ENCODE results near the gene SLC35F1.
"Not testable (repeated sequence)": the region's sequence is repeated elsewhere in the genome, so short reads cannot be mapped to it uniquely, and the experiment has no call there.

Gene SLC35F1

DNA sequence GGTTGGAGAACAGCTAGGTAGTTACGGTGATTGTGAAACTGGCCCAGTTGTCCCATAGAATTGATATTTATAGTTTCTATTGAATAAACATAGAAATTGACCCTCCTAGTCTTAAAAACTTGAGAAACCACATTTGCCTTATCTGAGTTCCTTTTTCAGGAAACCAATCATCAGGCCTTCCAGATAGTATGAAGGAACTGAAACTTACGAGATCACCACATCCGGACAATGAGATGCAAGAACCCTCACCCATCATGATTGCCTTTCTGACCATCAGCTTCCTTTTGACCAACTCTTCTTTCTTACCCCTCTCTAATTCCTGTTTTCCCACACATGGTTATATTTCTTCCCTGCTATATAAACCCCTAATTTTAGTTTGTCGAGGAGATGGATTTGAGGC lies 21.8 kb downstream of the SLC35F1 start:
- FAIRE-seq: no peak

DNA sequence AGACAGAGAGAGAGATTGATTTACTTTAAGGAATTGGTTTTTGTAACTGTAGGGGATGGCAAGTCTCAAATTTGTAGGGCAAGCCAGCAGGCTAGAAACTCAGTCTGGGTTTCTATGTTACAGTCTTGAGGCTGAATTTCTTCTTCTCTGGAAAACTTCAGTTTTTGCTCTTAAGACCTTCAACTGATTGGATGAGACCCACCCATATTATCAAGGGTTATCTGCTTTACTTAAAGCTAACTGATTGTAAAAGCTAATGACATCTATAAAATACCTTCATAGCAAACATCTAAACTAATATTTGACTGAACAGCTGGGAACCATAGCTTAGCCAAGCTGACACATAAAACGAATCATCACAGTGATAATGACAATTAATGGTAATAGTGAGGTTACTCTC lies 22.4 kb downstream of the SLC35F1 start:
- FAIRE-seq: no peak

DNA sequence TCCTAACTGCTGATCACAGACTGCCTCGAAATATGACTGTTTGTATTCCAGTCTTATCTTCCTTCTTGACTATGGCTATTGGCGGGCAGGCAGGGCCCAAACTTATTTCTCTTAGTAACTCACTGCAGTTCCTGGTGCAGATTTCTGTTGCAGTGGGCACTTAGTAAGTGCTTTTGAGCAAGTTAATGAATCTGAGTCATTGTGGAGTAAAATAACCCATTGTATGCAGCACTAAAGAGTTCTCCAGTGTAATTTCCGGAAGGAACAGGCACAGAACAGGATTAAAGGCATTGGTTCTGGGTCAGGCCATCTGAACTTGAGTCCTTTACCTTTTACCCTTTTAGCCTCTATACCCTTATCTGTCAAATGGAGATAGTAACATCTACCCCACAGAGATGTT lies 23.6 kb downstream of the SLC35F1 start:
- no peak for FAIRE-seq

DNA sequence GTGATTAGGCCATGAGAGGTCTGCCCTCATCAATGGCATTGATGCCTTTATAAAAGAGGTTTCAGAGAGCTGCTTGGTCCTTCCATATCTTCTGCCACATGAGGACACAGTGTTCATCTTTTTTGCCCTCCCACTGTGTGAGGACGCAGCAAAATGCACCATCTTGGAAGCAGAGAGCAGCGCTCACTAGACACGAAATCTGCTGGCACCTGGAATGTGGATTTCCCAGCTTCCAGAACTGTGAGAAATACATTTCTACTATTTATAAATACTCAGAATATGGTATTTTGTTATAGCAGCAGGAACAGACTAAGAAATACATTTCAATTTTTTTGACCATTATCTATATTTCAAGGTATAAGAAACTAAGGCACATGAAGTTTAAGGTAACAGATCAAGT lies 24.9 kb downstream of the SLC35F1 start:
- FAIRE-seq: no peak

DNA sequence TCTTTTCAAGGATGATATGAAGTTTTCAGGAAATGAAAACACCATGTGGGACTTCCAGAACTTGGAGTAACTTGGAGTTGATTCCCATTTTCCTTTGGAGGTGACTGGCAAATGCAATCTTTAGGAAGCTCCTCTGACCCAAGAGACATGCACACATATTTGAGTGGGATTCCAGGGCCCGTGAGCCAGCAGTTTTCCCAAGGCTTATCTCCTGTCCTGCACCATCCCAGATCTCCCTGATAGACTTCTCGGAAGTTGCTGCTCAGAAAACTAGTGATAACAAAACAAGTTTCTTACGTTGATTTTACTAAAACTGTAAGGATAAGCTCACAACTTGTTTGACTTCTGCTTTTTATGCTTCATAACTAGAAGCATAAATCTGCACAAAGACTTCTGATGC lies 25.6 kb downstream of the SLC35F1 start:
- FAIRE-seq: no peak

DNA sequence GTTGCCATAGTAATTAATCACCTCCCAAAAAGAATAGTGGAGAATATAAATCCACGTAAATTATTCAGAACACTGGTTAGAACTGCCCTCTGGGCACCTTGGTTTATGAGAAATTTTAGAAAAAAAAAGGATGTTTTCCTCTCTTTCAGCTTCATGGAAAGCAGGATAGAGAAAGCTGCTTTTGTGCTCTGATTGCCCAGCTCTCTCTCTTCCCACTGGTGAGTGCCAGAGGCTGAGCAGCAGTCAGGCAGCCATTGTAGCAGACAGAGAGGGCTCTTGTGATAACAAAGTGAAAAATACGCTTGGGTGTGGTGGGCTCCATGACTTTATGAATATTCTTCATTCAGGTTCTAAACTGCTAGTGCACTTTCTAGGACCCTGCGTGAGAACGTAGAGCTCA lies 26.4 kb downstream of the SLC35F1 start:
- FAIRE-seq: no peak

DNA sequence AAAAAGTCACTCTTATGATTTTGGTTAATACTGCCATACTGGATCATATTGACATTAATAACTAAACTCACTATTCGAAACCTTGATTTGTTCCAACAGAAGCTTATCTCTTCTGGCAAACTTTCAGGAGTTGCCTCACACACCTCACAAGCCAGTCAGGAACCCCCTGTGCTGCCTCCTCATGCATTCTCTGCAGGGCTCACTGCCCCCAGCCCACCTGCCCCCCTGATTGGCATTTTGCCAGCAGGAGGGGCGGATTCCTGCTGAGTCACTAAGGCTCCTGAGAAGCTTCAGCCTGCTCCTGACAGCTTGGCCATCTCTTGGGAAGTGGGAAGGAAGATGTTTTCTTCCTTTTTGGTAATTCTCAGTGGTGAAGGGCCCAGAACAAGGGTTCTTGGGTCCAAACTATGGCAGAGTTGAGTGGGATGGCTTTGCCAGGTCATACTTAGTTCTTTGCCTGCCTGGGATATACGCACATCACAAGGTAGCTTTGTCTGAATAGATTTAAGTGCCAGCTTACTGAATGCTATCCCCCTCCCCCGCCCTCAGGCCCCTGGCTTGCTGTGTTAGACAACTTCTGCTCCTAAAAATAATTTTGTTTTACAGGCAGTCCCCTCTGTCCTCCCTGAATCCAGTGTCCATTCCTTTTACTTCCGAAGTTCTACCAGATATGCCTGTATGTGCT lies 31.4 kb downstream of the SLC35F1 start:
- FAIRE-seq: no peak

DNA sequence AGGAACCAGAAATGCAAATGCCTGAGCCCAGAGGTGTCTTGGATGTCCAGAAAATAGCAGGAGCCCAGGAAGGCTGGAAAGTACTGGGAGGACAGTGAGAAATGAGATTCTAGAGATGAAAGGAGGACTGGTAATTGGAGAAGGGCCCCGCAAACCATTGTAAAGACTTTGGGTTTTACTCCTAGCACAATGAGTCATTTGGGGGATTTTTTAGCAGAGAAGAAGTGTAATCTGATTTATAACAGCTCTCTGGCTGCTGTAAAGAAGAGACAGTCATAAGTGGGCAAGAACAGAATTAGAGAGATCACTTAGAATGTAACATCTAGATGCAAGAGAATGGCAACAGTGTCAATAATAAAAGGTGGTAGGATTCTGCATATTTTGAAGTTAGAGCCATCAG lies 40.2 kb downstream of the SLC35F1 start:
- FAIRE-seq: no peak

DNA sequence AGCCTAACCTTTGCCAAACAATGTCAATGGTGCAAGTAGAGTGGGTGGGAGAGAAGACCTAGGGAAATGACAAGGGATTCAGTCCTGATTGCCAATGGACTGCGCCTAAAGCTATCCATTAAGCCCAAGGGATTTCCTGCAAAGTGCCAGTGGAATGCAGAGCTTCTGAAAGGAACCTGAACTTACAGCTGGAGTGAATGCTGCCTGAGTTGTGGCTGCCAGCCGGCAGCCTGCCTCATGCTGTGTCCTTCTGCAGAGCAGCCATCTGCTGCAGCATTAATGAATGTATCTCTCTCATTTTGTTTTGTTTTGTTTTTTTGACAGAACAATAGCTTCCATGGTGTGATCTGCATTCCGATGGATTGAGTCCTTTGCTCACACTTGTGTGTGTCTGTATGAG lies 44.7 kb downstream of the SLC35F1 start:
- FAIRE-seq: no peak

DNA sequence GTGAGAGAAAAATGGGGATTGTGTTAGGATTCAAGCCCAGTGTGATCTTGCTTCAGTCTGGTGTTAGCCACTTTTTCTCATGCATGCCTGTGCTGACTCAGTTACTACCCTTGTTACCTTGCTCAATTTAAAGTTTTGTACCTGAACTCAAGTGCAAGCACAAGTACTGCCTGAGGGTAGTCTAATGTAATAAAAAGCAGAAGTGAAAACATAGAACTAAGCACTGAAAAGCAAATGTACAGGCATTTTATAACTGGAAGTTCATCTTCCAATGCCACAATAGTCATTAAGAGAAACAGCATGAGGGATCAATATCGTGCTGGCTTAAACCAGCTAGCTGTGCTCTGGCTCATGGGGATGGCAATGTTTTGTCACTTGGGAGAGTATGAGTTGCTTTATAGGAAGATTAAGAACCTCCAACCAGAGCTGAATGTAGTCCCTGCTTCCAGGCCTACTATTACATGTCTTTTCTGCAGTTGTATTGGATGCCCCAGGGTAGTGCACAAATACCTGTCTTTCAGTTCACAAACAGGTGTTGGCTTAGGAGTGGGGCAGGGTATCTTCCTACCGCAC lies 48.7 kb downstream of the SLC35F1 start:
- FAIRE-seq: no peak

DNA sequence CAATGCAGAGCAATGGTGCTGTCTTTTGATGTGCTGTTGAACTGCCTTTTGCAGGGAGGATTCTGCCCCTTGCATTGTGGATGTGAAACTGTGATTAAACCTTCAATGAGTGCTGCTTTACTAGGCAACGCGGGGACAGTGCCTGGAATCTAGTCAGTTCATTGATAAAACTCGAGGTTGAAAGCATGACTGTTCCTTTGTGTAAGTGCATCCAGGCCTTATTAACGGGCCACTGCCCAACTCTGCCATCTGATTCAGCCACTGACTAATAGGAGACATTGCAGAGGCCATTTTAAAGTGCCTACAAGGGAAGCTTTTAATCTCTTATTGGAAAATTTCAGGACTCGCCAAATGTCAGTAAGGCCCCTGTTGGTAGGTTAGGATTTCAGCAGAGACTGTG lies 49.3 kb downstream of the SLC35F1 start:
- no peak for FAIRE-seq

DNA sequence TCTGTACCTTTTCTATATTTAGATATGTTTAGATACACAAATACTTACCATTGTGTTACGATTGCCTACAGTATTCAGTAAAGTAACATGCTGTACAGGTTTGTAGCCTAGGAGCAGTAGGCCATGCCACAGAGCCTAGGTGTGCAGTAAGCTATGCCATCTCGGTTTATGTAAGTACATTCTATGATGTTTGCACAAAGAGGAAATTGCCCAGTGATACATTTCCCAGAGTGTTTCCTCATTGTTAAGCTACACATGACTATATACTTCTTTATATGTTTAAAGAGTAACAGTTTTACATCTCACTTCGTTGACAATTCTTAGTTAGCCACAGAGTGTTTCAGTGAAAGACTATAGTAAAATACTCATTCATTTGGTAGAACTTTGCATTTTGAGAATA lies 51.5 kb downstream of the SLC35F1 start:
- no peak for FAIRE-seq

DNA sequence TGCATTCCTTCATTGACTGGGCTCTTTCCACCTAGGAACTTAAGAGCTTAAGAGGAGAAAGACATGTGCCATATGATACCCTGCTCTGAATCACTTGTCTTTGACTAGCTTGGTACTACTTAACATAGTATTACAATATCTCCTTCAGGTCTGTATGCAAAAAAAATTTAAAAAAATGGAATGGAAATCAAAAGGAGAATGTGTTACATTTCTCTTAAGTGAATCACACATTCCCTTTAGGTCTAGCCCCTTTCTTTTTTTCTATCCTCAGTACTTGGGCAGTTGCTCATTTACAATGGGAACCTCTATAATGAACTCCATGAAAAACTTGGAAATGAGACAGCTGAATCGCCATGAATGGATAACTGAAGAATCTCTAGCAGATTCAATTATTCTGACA lies 53.8 kb downstream of the SLC35F1 start:
- no peak for FAIRE-seq

DNA sequence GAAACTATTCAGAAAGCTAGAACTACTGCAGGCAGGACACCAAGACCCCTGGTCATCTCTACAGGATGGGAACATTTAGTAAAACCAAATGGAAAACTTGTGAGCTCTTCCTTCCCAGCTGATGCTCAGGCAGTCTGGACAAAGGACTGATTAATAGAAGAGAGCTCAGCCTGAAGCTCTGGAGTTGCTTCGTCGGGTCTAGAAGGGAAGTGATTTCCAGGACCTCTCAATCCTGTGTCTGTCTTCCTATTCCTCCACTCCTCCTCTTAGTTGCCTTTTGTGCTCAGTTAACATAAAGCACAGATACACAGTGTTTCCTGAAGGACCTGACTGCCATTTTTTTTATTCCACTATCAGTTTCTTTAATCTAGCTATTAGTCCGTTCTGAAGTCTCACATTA lies 54.2 kb downstream of the SLC35F1 start:
- FAIRE-seq: no peak

DNA sequence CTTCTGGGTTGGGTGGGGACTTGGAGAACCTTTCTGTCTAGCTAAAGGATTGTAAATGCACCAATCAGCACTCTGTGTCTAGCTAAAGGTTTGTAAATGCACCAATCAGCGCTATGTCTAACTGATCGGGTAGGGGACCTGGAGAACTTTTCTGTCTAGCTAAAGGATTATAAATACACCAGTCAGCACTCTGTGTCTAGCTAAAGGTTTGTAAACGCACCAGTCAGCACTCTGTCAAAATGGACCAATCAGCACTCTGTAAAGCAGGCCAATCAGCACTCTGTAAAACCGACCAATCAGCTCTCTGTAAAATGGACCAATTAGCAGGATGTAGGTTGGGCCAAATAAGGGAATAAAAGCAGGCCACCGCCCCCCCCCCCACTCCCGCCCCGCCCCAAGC lies 58.7 kb downstream of the SLC35F1 start:
- FAIRE-seq: not testable (repeated sequence)

DNA sequence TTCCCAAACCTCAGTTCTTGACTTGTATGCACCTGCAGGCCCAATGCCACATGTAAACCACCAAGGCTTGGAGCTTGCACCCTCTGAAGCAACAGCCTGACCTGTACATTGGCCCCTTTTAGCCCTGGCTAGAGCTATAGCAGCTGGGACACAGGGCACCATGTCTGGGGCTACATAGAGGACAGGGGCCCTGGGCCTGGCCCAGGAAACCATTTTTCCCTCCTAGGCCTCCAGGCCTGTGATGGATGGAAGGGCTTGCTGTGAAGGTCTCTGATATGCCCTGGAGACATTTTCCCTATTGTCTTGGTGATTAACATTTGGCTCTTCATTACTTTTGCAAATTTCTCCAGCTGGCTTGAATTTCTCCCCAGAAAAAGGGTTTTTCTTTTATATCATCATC lies 64.6 kb downstream of the SLC35F1 start:
- FAIRE-seq: no peak

DNA sequence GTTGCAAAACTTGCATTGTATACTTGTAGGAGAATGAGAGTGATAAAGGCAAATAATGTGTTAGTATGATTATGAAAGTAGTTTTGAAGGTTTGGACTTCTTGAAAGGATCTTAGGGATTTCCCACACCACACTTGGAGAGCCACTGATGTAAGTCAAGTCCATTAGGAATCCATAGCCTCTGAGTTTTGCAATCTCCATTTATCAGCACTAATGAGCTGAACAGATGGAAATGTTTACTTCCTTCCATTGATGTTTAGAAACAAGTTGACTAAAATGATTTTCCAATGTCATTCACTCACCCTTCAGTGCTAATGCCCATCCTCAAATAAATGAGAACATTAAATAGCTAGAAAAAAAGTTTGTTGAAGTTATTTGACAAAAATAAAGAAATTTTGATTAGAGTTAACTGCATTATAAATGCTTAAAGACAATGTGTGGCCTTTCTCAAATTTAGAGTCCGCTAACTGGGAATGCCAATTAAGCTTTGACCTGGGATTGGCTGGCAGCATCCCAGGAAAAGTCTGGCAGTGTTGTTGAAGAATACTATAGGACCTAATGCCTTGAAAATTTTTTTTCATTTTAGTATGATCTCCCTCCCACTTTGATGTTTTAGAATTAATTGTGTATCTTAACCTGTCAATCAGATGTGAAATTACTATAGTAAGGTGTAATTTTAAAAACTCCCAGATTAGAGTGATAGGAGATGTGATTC lies 68.0 kb downstream of the SLC35F1 start:
- FAIRE-seq: no peak

DNA sequence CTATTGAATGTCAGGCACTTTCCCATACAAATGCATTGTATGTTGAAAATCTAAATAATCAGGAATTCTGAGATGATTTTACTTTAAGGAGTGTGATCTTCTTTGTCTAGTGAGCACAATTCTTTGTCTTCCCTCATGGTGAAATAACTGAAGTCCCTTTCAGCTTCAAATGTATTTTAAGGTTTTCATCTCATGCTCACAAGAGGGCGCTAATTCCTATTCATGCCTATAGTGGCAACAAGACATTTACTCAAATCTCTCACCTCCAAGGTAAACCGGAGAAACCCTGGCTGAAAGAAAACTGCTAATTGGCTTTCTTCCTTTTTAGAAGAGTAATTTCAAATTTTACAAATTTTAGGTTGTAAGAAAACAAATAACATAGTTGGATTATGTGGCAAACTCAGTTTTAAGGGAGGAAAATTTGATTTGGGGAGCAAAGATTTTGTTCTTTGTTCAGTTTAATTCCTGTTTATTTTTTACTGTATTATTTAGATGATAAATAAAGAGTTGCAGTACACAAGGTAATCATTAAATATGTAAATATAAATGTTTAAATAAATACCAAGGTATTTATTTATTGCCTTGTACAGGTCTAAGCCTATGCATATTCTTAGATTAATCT lies 69.1 kb downstream of the SLC35F1 start:
- peak; percentile 90 for FAIRE-seq

DNA sequence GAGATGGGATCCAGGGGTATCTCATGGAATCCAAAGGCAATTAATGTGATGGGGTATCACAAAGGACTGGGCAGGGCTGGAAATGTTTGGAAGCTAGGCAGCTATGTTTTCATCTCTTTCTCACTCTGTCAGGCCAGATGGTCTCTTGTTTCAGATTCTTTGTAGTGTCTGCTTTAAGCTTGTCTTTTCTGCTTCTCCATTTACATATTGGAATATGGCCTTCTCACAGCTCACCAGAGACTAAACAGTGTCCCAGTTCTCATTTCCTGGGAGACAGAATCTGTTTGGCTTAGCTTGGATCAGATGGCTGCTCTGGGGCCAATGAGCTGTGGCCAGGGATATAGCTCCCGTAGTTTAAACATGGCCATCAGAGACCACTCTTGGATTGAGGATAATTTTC lies 78.9 kb downstream of the SLC35F1 start:
- FAIRE-seq: no peak

DNA sequence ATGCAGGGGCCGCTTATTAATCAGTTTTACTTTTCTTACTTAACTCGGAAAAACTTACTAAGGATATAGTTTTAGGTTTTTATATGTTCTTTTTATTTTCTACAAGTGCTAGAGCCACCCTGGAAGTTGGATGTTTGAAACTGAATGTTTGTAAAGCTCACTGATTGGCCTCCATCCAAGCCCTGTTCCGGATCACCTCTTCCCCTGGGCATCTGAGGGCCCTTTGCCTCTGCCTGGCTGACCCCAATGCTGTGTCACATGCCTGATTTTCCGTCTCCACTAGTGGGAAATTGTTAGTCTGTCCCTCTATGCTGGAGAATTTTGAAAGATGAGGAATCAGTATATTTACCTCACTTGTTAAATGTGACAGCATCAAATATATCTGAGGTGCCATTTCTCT lies 79.3 kb downstream of the SLC35F1 start:
- no peak for FAIRE-seq

DNA sequence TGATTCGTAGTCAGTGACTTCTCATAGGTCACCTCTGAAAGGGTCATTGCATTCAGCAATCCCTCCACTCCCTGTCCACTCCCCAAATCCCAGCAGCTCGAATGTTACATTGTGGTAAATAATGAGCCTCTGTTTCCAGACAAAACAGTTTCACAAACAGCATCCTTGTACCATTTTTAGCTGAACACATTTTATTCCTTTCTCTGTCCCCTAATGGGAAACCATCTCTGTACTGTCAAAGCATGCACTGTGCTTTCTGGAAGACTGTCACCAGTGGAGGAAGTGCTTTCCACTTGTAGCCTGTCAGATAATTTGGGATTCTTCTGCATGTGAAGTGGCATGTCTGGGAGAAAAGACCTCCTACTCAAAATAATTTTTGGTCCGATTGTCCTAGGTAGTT lies 82.0 kb downstream of the SLC35F1 start:
- FAIRE-seq: no peak

DNA sequence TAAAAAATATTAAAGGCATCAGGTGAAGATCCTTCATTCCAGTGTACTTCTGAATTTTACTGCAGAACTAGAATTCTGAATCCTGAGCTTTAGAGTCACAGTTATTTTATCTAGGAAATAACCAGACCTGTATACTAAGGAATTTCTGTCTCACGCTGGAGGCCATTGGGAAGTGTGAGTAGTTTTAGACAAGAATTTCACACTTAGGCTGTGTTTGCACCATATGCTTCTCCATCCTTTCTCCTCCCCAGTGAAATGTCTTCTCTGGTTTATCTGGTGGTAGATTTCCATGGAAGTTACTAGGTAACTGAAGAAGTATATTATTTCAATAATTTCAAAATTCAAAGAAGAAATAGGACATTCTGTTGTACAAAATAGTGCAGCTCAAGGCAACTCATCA lies 83.1 kb downstream of the SLC35F1 start:
- FAIRE-seq: no peak

DNA sequence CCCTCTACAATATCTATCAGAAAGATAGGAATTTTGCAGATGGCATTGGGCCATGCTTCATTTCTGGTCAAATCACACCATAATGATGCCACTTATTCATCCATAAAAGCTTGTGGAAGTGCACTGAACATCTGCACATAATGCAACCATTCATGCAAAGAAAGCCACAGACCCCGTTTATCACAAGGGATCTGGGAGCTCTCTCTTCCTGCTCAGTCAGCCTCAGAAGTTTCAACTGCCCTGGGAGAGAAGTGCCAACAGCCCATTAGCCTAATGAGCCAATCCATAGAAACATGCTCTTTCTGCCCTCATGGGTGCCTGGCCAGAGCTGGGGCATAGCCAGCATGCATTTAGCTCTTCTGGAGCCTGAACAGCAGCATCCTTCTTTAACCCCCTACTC lies 85.8 kb downstream of the SLC35F1 start:
- FAIRE-seq: no peak

DNA sequence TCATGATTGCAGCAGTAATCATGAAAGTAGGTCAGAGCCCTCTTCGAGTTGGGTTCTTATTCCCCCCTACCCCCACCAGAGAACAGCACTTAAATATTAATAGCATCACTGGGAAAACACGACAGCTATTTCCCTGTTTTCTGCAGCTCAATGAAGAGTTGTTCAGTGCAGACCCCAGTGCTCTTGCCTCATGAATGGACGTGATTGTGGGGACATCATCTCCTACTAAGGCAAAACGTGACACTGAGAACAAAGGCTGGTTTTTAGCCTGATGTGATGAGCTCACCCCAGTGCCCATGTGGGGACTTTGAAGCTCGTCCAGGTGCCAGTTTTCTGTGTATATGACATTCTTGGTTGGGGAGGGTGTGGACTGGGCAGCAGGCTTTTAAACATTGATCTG lies 105.9 kb downstream of the SLC35F1 start:
- FAIRE-seq: no peak

Measured in A204.1 (cell line).